HT1080 (cell line): ENCODE results near the gene MAP2K7. TPM values are rescaled to one million over a fixed set of nuclear protein-coding genes. Genes with fewer than 3 reads are reported as not detected.

Source experiments
- DNase-seq: peaks from one replicate; pipeline ENCODE4 v3.0.0-alpha.2; 2015; ENCODE audit warnings: low read depth
- total RNA-seq: library from RNA; depleted of rRNA; stranded (reverse); fragments of >200 nt; shearing (Covaris generic); gene quantifications from 2 replicates; pipeline ENCODE4 v1.2.3, GENCODE V29; 2014

Gene MAP2K7
- total RNA-seq, 1 experiment from 2014 or later: 22.0 TPM

DNA sequence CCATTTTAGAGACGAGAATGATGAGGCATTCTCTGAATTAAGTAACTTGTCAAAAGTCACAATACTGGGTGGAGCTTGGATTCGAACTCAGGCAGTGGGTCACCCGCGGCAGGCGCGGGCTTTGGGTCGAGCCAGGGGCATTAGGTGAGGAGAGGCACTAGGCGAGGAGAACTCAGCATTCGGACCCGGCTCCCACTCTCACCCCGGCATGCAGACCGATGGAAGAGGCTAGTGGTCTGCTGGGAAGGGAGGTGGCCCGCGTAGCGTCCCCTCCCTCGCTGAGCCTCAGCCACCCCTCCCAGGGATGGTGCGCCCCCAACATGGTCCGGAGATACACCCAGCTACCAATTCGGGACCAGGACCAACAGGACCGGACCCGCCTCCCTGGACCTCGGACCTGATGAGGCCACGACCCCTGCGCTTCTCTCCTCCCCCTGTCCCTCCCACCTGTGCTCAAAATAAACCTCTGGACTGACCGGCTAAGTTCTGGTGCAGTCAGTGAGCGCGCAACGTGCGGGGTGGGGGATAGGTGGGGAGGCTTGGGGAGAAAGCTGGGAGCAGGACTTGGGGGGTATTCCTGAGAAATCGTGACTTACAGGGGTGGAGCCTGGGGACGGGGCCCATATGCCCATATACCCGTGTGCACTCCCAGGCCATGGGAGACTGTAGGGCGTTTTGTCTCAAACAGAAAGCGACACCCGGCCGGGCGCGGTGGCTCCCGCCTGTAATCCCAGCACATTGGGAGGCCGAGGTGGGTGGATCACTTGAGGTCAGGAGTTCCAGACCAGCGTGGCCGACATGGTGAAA is 15.1 kb downstream of the MAP2K7 start:
- DNase-seq: no peak

DNA sequence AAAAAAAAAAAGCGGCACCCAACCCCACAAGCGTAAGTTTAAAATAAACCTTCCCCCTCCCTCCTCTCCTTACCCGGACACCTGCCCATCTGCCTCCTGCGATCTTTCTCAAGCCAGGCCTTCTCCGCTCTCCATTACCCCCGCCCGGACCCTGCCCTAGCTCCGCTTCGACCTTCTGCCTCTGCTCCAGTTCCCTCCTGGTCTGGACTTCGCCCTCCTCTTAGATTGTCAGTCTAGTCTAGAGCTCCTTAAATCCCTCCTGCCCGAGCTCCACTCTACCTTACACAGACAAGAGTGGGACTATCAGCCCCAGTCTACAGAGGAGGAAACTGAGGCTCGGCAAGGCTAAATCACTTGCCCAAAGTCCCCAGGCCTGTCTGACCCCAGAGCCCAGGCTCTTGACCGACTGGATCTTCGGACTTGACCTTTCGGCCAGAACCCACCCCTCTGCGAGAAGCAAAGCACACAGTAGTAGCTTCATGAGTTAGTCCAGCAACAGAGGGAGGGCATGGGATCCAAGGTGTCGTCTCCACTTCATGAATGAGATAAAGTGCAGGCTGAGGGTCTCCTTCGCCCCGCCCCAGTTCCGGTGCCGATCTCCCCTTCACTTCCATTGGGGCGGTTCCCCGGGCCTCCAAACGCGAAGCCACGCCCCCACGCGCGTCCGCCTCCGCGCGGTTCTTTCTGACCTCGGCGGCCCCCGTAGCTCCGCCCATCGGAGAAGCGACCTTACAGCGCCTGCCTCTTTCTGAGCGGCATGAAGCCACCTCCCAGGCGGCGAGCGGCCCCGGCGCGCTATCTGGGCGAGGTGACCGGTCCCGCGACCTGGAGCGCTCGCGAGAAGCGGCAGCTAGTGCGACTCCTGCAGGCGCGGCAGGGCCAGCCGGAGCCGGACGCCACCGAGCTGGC is 16.2 kb downstream of the MAP2K7 start, which contains the start of gene SNAPC2:
Gene SNAPC2 (plus strand): TSS at position 729 of the 909 bp plus-strand sequence. CDS start 29 bp downstream, at position 758.
- peak; percentile 90 for DNase-seq

DNA sequence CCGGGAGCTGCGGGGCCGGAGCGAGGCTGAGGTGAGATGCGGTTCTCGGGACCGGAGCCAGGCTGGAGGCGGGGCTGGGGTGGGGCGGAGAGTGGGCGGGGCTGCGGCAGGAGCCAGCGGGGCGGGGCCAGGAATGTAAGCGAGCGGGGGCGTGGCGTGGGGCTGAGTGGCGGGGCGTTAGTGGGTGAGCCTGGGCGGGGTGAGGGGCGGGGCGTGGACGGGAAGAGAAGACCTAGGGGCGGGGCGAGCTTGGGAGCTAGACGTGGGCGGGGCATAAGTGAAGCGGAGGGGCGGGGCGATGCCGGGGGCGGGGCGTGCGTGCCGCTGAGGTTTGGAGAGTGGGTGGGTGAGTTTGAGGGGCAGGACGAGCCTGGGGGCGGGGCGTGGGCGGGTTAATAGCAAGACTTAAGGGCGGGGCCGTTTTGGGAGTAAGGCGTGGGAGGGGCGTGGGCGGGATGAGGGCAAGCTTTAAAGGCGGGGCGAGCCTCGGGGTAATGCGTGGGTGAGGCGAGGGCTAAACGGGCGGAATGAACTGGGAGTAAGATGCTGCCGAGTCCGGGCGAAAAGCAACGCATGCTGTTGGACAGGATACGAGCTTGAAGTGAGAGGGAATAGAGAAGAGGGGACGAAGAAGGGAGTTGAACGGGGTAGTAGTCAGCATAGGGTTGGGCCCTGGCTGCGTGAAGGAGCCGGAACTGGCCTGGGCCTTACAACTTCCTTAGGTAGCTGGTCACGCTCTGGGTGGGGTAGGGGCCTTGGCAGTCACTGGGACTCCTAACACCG is 17.0 kb downstream of the MAP2K7 start:
- DNase-seq: peak; percentile 75

GRCh38 chr19:7921302-7921966 is 17.8 kb downstream of the MAP2K7 start:
- no peak for DNase-seq

GRCh38 chr19:7921967-7922835 is 18.5 kb downstream of the MAP2K7 start:
- no peak for DNase-seq

DNA sequence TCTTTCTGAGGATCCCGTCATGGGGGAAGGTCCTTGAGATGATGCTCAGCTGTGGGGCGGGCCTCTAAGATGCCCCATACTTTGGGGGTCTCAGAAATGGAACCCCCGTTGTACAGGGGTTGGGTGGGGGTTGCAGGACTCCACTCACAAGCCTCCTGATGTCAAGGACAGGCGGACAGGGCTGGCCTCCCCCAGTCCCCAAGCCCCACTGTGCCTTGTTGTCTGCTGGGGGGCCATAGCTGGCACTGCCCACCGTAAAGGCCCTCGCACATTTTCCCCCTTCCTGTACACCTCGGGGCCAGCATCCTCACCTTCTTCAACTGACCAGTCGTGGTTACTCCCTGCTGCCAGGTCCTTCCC is 19.1 kb downstream of the MAP2K7 start:
- no peak for DNase-seq

DNA sequence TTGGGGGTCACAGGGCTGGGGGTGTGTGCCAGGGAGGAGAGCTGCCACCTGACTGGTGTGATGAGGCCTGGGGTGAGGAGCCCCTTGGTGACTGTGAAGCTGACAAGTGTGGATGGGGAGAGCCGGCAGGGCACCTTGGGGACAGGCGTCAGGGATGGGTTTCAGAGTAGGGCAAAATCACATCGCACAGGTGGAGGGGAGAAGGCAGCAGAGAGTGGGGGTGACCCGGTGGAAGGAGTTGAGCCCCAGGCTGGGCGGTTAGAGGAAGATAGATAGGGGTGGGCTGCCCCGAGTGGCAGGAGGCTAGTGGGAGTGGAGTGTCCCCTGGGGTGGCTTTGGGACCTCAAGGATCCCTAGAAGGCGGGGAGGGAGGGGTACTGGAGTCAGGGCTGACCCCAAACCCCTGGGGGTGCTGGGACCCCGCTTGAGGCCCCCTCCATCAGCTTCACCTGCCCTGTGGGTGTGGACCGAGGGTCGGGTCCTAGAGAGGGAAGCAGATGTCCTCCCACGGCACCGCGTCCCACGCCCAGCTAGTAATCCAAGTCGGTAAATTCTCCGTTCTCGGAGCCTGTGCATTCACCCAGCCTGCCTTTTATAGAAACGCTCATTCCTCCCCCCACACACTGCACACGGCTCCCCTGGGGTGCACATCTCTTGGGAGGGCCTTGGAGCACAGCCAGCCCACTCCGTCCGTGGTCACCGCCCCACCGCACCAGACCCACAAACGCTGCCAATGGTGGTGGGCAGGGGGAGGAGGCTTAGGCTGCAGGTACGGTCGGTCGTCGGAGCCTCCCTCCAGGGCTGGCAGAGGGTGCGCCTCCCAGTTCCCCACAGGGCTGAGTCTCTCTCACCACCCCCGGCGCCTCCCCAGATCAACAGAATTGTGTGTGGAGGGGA is 19.9 kb downstream of the MAP2K7 start:
- DNase-seq: no peak

GRCh38 chr19:7924241-7924640 is 20.6 kb downstream of the MAP2K7 start:
- DNase-seq: no peak

DNA sequence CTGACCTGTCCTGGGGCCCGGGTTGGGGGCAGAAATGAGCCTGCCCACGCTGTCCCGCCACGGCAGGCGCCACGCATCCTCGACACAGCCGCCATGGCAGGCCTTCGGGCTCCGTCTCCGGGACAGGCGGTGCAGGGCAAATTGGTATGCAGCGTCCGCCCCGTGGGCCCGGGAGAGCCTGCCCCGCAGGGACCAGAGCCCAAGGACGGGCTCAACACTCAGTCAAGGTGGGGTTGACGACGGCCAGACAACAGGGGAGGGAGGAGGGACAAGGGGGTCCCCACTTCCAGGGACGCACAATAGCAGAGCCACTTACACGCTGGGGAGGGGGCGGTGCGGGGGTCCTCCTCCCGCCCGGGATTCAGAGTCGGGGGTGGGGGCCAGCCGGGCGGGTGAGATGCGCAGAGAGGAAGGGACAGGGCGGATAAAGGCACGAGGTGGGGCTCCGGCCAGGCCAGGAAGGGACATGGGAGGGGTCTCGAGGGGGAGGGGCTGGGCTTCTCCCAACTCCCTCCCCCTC is 21.0 kb downstream of the MAP2K7 start:
- no peak for DNase-seq

- peak; percentile 68 for DNase-seq
Observed at GRCh38 chr19:7925171-7925851, 21.6 kb downstream of the MAP2K7 start.

- DNase-seq: no peak
Observed at GRCh38 chr19:7926021-7926726, 22.5 kb downstream of the MAP2K7 start, which contains the start of gene CTXN1. Gene CTXN1 (minus strand): TSS chr19:7926135. CDS start chr19:7925538, 597 bp downstream.

- DNase-seq: no peak
Observed at GRCh38 chr19:7926727-7927604, 23.3 kb downstream of the MAP2K7 start.

DNA sequence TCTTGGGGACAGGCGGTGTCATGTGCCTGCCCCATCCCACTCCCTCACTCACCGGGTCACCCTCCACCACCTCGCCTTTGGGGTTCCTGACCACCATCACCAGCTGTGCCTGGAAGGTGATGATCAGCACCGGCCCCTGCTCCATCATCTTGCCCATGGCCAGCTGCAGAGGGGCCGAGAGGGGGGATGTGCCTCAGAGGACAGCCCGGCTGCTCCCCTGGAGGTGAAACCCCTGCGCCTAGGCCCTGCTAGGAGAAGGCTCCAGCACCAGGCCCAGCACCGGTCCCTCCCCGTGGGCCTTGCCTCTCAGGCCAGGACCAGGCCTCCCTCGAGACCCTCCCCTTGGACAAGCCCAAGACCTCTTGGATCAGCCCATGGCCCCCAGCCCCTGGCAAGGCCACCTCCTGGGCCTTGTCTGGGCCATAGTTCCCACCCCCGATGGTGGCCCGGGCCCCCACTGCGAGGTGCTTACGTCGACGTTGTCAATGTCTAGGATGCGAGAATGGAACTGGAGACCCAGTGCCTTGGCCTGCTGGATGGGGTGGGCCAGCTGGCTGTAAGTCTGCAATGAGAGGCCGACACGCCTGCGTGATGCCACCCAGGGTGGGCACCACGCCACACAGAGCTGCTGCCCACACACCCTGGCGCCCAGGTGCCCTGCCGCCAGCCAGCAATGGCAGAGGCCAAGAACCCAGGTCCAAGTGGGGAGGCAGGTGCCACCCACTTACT is 24.1 kb downstream of the MAP2K7 start:
- DNase-seq: no peak

DNA sequence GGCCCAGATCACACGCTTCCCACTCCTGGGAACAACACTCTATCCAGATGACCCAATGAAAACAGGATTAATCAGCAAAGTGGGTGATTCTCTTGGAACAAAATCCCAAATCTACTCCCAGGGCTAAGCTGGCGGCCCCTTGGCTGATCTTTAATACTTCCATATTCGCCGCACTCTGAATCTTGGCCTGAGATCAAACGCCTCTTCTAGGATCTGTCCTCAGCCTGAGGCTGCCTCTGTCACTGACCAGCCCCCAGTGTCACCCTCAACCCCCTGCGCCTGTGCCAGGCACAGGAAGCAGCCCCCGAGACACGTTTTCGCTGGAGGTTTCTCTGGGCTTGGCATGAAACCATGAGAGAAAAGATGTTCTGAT is 24.6 kb downstream of the MAP2K7 start:
- no peak for DNase-seq
